Uterus (tissue), 4 donors: ENCODE data around the gene SZT2. TPM values are rescaled to one million over a fixed set of nuclear protein-coding genes. Genes with fewer than 3 reads are reported as not detected.
A peak's percentile ranks its signal among the peaks of the same experiment; 100 is the strongest.

Experiments used
- DNase-seq, 2 donors: peaks; one replicate each; pipeline ENCODE4 v3.0.0-alpha.2; 2019 to 2020
- H3K27ac ChIP-seq, 2 donors: fragments of 200-600 bp; sonication (generic); 1 replicate in 1 of 2; 2 replicates in 1 of 2; pipeline ENCODE4 v1.5.1; 2016 to 2018
- H3K27me3 ChIP-seq, 2 donors: fragments of 200-600 bp; sonication (generic); one replicate each; pipeline ENCODE4 v1.5.1; 2018 to 2019; ENCODE audit warnings: control low read depth in 1 of 2
- H3K36me3 ChIP-seq, 2 donors: fragments of 200-600 bp; sonication (generic); one replicate each; pipeline ENCODE4 v1.5.1; 2019; ENCODE audit warnings: control low read depth in 1 of 2
- H3K4me1 ChIP-seq, 2 donors: fragments of 200-600 bp; sonication (generic); one replicate each; pipeline ENCODE4 v1.5.1; 2018 to 2019; ENCODE audit warnings: control low read depth in 1 of 2
- H3K4me3 ChIP-seq, 2 donors: fragments of 200-600 bp; sonication (generic); 1 replicate in 1 of 2; 2 replicates in 1 of 2; pipeline ENCODE4 v1.5.1; 2018 to 2019; ENCODE audit warnings: mild to moderate bottlenecking in 1 of 2
- H3K9me3 ChIP-seq, 2 donors: fragments of 200-600 bp; sonication (generic); one replicate each; pipeline ENCODE4 v1.5.1; 2019; ENCODE audit warnings: control low read depth in 1 of 2
- POLR2A ChIP-seq, 2 donors: fragments of 450-650 bp; IDR thresholded peaks; one replicate each; pipeline ENCODE4 v1.6.1; 2016; ENCODE audit warnings: antibody characterized with exemption in 2 of 2, mild to moderate bottlenecking in 1 of 2, moderate library complexity in 1 of 2
- intact Hi-C: fragments of 100-400 bp; cut with DNase I; formaldehyde crosslinking; loops from one replicate; pipeline ENCODE4 v1.15.1; 2023; ENCODE audit warnings: low total_unique reads
- total RNA-seq, 4 donors: library from RNA; depleted of rRNA in 3 of 4; stranded (reverse); fragments of >200 nt in 3 of 4; gene quantifications; one replicate each; pipeline versions ENCODE4 v1.1.0 to v1.2.4, GENCODE V29; 2014 to 2023
- TF ChIP-seq, protein P1 (sequence below), 4 experiments: fragments of 200-600 bp in 2 of 4; fragments of 450-650 bp in 2 of 4; sonication (generic) in 2 of 4; IDR thresholded peaks; one replicate each; pipeline ENCODE4 v1.5.1; 2016 to 2019; ENCODE audit warnings: antibody characterized with exemption in 4 of 4, mild to moderate bottlenecking in 2 of 4, moderate library complexity in 1 of 4
- donor health status: DM: yes; HTN: yes; CAD: no.

SZT2 gene
- total RNA-seq, 4 donors from 2014 or later: 15.6 to 128 (median 31.0) TPM

DNA sequence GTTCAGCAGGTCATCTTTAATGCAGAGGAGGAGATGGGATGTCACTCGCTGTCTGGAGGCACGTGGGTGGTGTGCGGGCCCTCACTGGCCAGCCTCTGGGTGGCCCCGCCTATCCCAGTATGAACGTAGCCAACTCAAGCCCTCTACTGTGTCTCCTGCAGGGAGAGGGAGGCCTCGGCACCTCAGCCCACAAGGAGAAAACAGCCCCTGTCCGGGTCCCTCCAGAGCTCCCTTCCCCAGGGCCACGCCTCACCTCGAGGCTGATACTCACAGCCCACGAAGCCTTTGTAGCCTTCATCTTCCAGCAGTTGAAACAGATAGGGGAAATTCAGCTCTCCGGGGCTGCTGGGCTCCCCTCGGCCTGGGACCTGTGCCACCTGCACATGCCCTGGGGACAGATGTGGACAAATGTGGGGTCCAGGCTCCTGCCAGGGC is 61.5 kb downstream of the SZT2 start:
- intact Hi-C loops: no loop called here
- Histone ChIP-seq H3K27ac (no peak overlapping the region), H3K27me3 (no peaks in the 10 kb centered on the region), H3K4me3 (no peak overlapping the region), H3K4me1 (no peaks in the 10 kb centered on the region), H3K36me3 (no peaks in the 10 kb centered on the region), H3K9me3 (no peaks in the 10 kb centered on the region)
- TF ChIP-seq, protein P1, sequence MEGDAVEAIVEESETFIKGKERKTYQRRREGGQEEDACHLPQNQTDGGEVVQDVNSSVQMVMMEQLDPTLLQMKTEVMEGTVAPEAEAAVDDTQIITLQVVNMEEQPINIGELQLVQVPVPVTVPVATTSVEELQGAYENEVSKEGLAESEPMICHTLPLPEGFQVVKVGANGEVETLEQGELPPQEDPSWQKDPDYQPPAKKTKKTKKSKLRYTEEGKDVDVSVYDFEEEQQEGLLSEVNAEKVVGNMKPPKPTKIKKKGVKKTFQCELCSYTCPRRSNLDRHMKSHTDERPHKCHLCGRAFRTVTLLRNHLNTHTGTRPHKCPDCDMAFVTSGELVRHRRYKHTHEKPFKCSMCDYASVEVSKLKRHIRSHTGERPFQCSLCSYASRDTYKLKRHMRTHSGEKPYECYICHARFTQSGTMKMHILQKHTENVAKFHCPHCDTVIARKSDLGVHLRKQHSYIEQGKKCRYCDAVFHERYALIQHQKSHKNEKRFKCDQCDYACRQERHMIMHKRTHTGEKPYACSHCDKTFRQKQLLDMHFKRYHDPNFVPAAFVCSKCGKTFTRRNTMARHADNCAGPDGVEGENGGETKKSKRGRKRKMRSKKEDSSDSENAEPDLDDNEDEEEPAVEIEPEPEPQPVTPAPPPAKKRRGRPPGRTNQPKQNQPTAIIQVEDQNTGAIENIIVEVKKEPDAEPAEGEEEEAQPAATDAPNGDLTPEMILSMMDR (IDR thresholded peaks at IDR 0.05): no peak
- TF ChIP-seq POLR2A (IDR thresholded peaks at IDR 0.05): no peak
- peak in 1 of 2 donors; percentile 13 for DNase-seq

DNA sequence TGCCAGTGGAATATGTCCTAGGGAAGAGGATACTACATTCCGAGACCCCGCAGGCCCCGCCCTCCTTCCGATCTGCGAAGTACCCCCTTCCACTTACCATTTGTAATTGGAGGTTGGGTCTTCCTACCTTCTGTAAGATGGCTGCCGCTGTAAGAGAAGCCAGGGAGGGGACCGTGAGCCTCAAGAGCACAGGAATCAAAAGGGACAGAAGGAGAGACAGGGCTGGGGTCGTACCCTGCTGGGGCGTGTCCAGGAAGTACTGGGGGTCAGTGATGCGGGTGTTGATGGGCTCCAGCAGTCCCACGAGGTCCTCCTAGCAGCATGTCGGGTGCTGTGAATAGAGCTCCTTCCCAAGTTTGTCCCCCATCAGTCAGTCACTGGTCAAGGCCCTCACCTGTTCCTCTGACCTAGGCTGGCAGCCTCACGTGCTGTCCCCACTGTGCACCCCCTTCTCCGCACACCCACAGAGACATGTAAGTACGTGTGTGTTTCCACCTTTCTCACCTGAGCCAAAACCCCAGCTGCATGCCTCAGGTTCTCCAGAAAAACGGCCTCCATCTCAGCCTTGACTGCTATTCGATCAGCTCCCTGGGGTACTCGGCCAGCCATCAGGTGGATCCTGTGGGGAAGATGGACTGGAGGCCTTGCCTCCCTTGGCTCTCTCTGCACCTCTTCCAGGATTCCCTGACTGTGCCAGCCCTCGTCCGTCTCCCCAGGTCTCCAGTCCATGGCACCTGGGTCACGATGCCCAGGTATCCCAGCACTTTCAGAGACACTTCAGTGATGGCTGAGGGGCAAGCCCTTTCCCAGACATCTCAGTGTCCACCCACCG is 62.2 kb downstream of the SZT2 start:
- intact Hi-C loops: no loop called here
- peak overlapping the region in 1 of 2 donors; percentile 97 for H3K27ac ChIP-seq
- DNase-seq: no peak

DNA sequence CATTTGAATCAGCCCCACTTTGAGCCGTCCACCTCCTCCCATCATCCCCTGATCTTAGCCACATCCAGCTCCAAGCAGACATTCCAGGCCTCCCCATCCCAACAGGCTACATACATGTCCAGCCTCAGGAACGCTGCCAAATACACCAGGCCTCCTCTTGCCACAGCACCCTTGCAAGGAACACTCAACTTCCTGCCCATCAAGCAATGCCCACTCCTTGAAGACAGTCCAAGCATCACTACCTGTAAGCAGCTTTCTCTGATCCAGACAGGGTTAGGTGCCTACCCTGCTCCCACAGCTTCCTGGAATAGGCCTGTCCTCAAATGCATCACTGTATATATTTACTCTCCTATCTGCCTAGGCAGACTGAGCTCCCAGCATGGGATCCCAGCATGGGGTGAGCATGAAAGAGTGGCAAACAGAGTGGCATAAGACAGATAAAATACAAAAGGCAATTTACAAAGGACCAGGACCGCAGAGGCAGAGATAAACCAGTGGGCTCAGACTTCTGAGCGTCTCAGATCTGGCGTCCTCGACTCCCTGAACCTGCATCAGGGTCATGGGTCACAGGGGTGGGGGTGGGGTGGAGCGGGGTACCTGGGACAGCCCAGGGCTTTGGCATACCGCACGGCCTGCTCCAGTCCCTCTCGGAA is 63.2 kb downstream of the SZT2 start:
- TF ChIP-seq POLR2A (IDR thresholded peaks at IDR 0.05): no peak
- TF ChIP-seq, protein P1 (IDR thresholded peaks at IDR 0.05): no peak
- Histone ChIP-seq H3K27me3 (no peaks in the 10 kb centered on the region), H3K36me3 (no peaks in the 10 kb centered on the region), H3K4me3 (peak overlapping the region; percentile 56 to 66), H3K9me3 (no peaks in the 10 kb centered on the region), H3K27ac (peak overlapping the region; percentile 93 to 97), H3K4me1 (no peaks in the 10 kb centered on the region)
- intact Hi-C loops: no loop called here
- peak; percentile 45 to 60 for DNase-seq

More for the DNA sequence above, 62.2 kb downstream of the SZT2 start:
- TF ChIP-seq POLR2A (IDR thresholded peaks at IDR 0.05): no peak
- TF ChIP-seq, protein P1 (IDR thresholded peaks at IDR 0.05): no peak
- Histone ChIP-seq H3K4me1 (no peaks in the 10 kb centered on the region), H3K9me3 (no peaks in the 10 kb centered on the region), H3K36me3 (no peaks in the 10 kb centered on the region), H3K4me3 (no peak overlapping the region), H3K27me3 (no peaks in the 10 kb centered on the region)

DNA sequence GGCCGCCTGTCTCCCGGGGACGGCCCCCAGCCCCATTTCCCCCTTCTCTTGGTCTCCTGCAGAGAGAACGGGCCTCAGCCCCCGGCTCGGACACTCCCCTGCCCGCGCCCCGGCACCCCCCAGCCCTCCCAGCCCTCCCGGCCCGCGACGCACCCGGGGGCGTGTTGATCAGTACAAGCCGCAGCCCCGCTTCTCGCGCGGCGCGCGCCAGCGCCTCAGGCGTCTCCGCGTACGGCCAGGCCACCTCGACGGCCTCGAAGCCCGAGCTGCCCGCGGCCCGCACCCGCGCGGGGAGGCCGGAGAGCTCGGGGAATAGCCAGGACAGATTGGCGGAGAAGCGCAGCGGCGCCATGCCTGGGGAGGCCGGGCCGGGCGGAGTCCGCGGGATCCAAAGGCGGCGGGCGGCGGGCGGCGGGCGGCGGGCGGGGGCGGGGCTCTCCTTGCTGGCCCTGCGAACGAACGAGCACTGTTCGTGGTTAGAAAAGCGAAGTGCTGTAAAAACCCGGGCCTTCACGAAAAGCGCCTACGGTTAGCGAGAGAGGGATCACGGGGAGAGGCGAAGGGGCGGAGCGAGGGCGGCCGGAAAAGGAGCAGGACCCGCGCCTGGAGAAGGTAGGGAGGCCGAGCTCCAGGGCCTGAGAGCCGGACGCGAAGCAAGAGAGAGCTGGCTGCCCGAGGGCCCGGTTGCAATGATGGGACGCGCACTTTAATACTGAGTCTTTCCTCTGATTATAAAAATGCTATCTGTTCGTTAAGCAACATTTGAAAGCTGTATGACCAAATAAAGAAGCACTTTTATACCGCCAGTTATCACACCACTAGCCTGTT is 64.0 kb downstream of the SZT2 start, which contains the start of gene HYI:
Gene HYI (minus strand): TSS at position 490 of the 828 bp plus-strand sequence. CDS start 138 bp downstream, at position 352.
- H3K27ac ChIP-seq: peak within 1 kb of the TSS; percentile 93 to 97
- H3K9me3 ChIP-seq: no peaks in the 10 kb centered on the region
- no peaks in the 10 kb centered on the region for H3K36me3 ChIP-seq
- H3K4me1 ChIP-seq: no peaks in the 10 kb centered on the region
- H3K27me3 ChIP-seq: no peaks in the 10 kb centered on the region
- DNase-seq: peak; percentile 85 to 86
- TF ChIP-seq, protein P1 (IDR thresholded peaks at IDR 0.05): no peak
- intact Hi-C loops: no loop called here
- H3K4me3 ChIP-seq: peak within 1 kb of the TSS; percentile 56 to 66
